ENCODE results near the gene SLC35F4. TPM values are rescaled to one million over a fixed set of nuclear protein-coding genes. Genes with fewer than 3 reads are reported as not detected.

The SLC35F4 gene
- total and polyA plus RNA-seq, 10 of the 15 experiments (the other 5 are each of a cell fraction or from before 2014, with no cell fraction given), result 0.06 to 0.30 TPM; not detected in 8

- TF ChIP-seq ZZZ3 (IDR thresholded peaks at IDR 0.05; ENCODE audit: control insufficient read depth, insufficient read length, low read depth) (no peak), ZNF24 (IDR thresholded peaks at IDR 0.05) (no peak), EP300 (IDR thresholded peaks at IDR 0.05; ENCODE audit: borderline replicate concordance in 1 of 2, control insufficient read depth in 1 of 2, low read depth in 2 of 2, low read length in 2 of 2) (no peak)
- H3K27ac ChIP-seq (ENCODE audit: control insufficient read depth, insufficient read depth), result no peak overlapping the region
- no peak overlapping the region for H3K9ac ChIP-seq (ENCODE audit: control insufficient read depth, insufficient read depth, low read length)
- ATAC-seq, result no peak
- no peak for FAIRE-seq
- no peak overlapping the region for H3K4me2 ChIP-seq (ENCODE audit: control insufficient read depth, insufficient read depth)
- ChIA-PET RAD21 (ENCODE audit: unreplicated experiment) (no interaction called here), POLR2A (interaction anchor here (0.6 kb wide), 1 partner anchor 1188 kb away, joined by 4 read pairs; no protein-coding TSS in a partner anchor), SMC1A (ENCODE audit: uncharacterized antibody, unreplicated experiment) (interaction anchor here (0.9 kb wide), 1 partner anchor 90 kb away, joined by 4 read pairs; no protein-coding TSS in a partner anchor), CTCF (interaction anchor here (1.3 kb wide), 1 partner anchor 184 kb away, joined by 3 read pairs; no protein-coding TSS in a partner anchor)
- DNase-seq (ENCODE audit: low read depth, low spot score), result no peak
- H3K4me1 ChIP-seq (ENCODE audit: control insufficient read depth, insufficient read depth, low read length), result no peaks in the 10 kb centered on the region
- no peaks in the 10 kb centered on the region for H3K79me2 ChIP-seq (ENCODE audit: control insufficient read depth, insufficient read depth, low read length)
- no peaks in the 10 kb centered on the region for H3K9me3 ChIP-seq (replicated peaks; ENCODE audit: control insufficient read depth, insufficient read depth, low read length)
- intact Hi-C loops (cut with micrococcal nuclease; ENCODE audit: unreplicated experiment) (no loop called here), in situ Hi-C loops (cut with MboI) (no loop called here)
- H3K36me3 ChIP-seq (ENCODE audit: control insufficient read depth in 2 of 2, insufficient read depth in 2 of 2, low read length in 1 of 2), result no peaks in the 10 kb centered on the region
- no peaks in the 10 kb centered on the region for H4K20me1 ChIP-seq (ENCODE audit: control insufficient read depth, insufficient read depth)
- H2AFZ ChIP-seq (ENCODE audit: control insufficient read depth, low read depth, low read length), result no peak overlapping the region
- 5% methylated on average over 1 of the region's 1 CpG for WGBS (ENCODE audit: insufficient coverage, insufficient replicate concordance, low lambda C conversion rate, missing lambda C conversion rate)
- no TSS peak for BruUV-seq (replicated peaks)
- H3K27me3 ChIP-seq (replicated peaks in 1 of 2; ENCODE audit: control insufficient read depth in 2 of 2, insufficient read depth in 2 of 2, low read length in 1 of 2), result no peaks in the 10 kb centered on the region
- no peak overlapping the region for H3K4me3 ChIP-seq
Measured at GRCh38 chr14:57687416-57687815, 178.5 kb downstream of the SLC35F4 start.

- no peak overlapping the region for H2AFZ ChIP-seq (ENCODE audit: control insufficient read depth, low read depth, low read length)
- no peaks in the 10 kb centered on the region for H3K4me1 ChIP-seq (ENCODE audit: control insufficient read depth, insufficient read depth, low read length)
- BruUV-seq (replicated peaks), result no TSS peak
- no peaks in the 10 kb centered on the region for H3K27me3 ChIP-seq (replicated peaks in 1 of 2; ENCODE audit: control insufficient read depth in 2 of 2, insufficient read depth in 2 of 2, low read length in 1 of 2)
- no peak overlapping the region for H3K4me3 ChIP-seq
- no peak overlapping the region for H3K9ac ChIP-seq (ENCODE audit: control insufficient read depth, insufficient read depth, low read length)
- whole genome bisulfite sequencing (ENCODE audit: insufficient coverage, insufficient replicate concordance, low lambda C conversion rate, missing lambda C conversion rate), result 17% methylated on average over 4 of the region's 4 CpGs
- H3K79me2 ChIP-seq (ENCODE audit: control insufficient read depth, insufficient read depth, low read length), result no peaks in the 10 kb centered on the region
- RAD21 ChIA-PET (ENCODE audit: unreplicated experiment), result no interaction called here
- DNase-seq (ENCODE audit: low read depth, low spot score), result no peak
- TF ChIP-seq ZNF622 (IDR thresholded peaks at IDR 0.05), result no peak
- no peak for TF ChIP-seq CEBPB (IDR thresholded peaks at IDR 0.05; ENCODE audit: borderline replicate concordance in 1 of 2, low read depth in 2 of 2, low read length in 2 of 2)
- no peak for TF ChIP-seq ZZZ3 (IDR thresholded peaks at IDR 0.05; ENCODE audit: control insufficient read depth, insufficient read length, low read depth)
- no peak for TF ChIP-seq CBFB (IDR thresholded peaks at IDR 0.05; ENCODE audit: low read depth)
- TF ChIP-seq NFYB (IDR thresholded peaks at IDR 0.05; ENCODE audit: insufficient read depth, low read depth, low read length), result no peak
- no peak for TF ChIP-seq JUNB (IDR thresholded peaks at IDR 0.05)
- TF ChIP-seq TAF1 (IDR thresholded peaks at IDR 0.05; ENCODE audit: borderline replicate concordance, low read depth, low read length), result no peak
- TF ChIP-seq ZNF274 (IDR thresholded peaks at IDR 0.05; ENCODE audit: insufficient read depth, insufficient read length), result no peak
- TF ChIP-seq NKRF (conservative IDR thresholded peaks at IDR 0.05), result no peak
- TF ChIP-seq MLLT1 (IDR thresholded peaks at IDR 0.05), result no peak
- SMC1A ChIA-PET (ENCODE audit: uncharacterized antibody, unreplicated experiment), result interaction anchor here (0.6 kb wide), 1 partner anchor 277 kb away, joined by 3 read pairs; no protein-coding TSS in a partner anchor
- H3K9me3 ChIP-seq (replicated peaks; ENCODE audit: control insufficient read depth, insufficient read depth, low read length), result no peaks in the 10 kb centered on the region
- in situ Hi-C loops (cut with MboI), result no loop called here
- H3K4me2 ChIP-seq (ENCODE audit: control insufficient read depth, insufficient read depth), result no peak overlapping the region
- intact Hi-C loops (cut with micrococcal nuclease; ENCODE audit: unreplicated experiment), result no loop called here
- no peak for ATAC-seq
- no peaks in the 10 kb centered on the region for H4K20me1 ChIP-seq (ENCODE audit: control insufficient read depth, insufficient read depth)
- H3K36me3 ChIP-seq (ENCODE audit: control insufficient read depth in 2 of 2, insufficient read depth in 2 of 2, low read length in 1 of 2), result no peaks in the 10 kb centered on the region
- no peak overlapping the region for H3K27ac ChIP-seq (ENCODE audit: control insufficient read depth, insufficient read depth)
- FAIRE-seq, result no peak
- POLR2A ChIA-PET, result no interaction called here
- CTCF ChIA-PET, result interaction anchor here (0.7 kb wide), 1 partner anchor 139 kb away, joined by 3 read pairs; no protein-coding TSS in a partner anchor
Measured at GRCh38 chr14:57686304-57686703, 179.6 kb downstream of the SLC35F4 start.
